AG20443 (cell line): Measurements from ENCODE around the gene MAN1A1.

Experiments
- DNase-seq: peaks from one replicate; pipeline ENCODE4 v3.0.0; 2012; ENCODE audit warnings: low spot score, mixed read lengths

Gene MAN1A1

GRCh38 chr6:119346450-119346849, 3.1 kb downstream of the MAN1A1 start:
- DNase-seq: no peak

- DNase-seq: no peak
These were observed 4.4 kb downstream of the MAN1A1 start for GRCh38 chr6:119345114-119345513.

DNA sequence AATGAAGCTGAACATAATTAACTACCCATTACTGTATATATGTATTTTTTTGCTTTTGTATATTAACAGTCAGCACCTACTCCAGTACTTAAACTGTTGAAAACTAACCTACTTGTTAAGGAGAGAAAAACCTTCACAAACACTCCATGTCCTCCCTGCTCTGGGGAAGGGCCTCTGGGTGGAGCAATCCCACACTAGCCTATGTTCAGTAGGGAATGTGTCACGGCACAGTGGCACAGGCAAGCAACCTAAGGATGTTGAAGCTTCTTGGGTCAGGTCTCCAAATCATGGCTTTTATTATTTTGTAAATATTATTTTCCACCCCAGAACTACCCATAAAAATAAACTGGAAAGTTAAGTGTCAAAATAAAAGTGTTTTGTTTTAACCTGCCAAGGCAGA, 5.3 kb downstream of the MAN1A1 start:
- DNase-seq: no peak

GRCh38 chr6:119343573-119344146, 5.9 kb downstream of the MAN1A1 start:
- no peak for DNase-seq

DNA sequence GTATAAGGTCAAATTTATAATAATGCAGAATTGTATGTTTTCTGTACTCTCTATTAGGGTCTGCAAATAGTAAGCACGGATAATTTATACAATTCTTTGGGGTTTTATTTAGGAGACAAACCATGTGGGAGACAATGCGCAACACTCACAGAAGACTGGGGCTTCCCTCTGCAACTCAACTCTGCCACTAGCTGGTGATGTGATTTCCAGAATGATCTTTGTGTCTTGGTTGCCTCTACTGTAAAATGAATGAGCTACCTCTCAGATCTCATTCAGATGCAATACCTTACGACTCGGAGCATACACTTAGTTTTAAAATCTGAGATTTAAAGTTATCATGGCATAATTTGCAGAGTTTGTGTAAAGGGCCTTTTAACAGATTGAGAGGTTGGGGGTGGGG, 6.4 kb downstream of the MAN1A1 start:
- no peak for DNase-seq

DNA sequence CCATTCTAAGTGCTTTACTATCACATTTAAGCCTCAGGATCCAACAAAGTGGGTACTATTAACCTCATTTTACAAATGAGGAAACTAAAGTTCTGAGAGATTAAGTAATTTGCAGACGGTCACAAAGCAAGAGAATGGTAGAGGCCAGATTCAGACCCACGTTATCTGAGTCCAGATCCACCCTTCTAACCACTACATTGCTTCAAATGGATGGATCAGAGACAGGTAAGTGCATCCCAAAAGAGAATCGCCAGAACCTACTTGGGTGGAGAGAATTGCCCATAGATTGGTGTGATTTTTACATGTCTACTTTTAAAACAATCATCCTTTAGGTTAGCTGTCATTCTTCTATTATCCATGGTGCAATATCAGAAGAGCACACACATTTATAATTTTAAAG, 7.1 kb downstream of the MAN1A1 start:
- no peak for DNase-seq

- no peak for DNase-seq
These were observed 8.6 kb downstream of the MAN1A1 start for GRCh38 chr6:119340796-119341487.

- no peak for DNase-seq
These were observed 9.6 kb downstream of the MAN1A1 start for GRCh38 chr6:119339941-119340456.

DNA sequence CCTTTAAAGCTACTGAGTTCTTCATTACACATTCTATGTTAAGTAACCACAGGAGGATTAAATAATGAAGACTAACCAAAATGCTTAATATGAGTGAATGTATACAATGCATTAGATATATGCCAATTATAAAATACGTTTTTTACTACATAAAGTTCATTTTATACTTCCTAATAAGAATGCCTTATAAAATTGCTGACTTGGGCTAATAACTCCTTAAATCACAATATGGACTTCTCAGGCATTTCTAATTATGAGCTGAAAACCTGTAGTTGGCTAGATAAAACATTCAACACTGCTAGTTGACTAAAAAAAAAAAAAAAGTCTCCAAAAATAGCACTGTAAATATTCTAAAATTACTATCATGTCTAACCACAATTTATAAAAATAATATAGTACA, 11.8 kb downstream of the MAN1A1 start:
- DNase-seq: no peak

DNA sequence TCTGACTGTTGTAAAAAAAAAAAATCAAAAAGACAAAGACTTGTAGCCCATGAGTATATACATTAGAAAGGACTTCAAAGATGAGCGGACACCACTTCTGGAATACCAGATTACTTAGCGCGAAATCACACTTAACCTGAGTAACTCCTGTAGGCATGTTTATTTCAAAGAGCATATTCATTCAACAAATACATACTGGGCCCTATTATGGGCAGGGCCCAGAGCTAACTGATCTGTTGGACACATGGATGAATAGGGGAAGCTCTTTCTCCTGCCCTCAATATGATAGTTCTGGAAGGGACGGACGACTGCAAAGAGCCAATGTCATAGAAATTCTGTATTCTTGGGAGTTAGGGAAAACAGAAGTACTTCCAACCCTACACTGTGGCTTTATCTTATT, 12.3 kb downstream of the MAN1A1 start:
- no peak for DNase-seq

GRCh38 chr6:119334535-119335264, 14.9 kb downstream of the MAN1A1 start:
- no peak for DNase-seq

DNA sequence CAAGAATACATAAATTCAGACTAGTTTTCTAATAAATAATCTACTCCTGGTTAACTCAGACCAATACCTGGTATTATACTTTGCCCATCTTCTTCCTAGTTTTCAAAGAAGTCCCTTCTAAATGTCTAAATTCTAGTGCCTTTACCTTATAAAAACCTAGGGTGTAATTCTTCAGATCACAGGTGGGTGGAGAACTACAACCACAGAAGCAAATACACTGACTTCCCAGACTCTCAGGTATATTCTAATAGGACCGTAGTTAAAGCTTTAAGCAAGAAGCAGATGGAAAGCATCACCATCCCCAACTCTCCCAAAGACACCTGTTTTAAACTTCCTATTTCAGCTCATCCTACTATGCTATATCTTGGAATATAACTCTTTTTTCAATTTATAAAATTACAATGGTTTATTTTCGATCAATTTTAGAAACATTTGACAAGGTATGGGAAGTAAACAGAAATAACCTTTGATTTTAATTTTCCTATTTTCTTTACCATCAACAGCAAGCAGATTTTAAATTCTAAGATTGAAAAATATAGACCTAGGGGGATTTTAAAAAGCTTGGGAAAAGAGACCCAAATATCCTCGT, 15.8 kb downstream of the MAN1A1 start:
- no peak for DNase-seq

DNA sequence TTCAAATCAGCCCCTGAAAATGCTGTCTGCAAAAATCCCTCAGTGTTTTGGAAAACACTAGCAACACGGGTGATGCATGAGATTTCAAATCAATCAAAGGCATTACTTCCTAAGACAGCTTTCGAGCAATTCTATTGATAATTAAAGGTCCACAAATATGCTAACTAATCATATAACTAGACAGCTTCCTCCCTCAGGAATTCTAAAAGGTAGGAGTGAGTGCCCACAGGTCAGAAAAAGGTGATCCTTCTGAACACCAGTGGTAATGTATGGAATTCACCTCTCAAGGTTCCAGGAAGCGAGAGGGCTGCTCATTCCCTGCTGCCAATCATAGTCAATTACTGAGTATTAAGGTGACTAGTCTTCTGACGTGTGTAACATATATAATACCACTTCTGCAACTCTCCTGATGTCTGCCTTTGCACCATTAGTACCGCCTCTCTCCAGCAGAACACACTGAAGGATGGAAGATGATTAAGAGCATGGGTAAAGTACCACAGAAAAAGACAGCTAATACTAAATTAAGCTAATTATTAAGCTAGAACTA, 16.4 kb downstream of the MAN1A1 start:
- DNase-seq: no peak

DNA sequence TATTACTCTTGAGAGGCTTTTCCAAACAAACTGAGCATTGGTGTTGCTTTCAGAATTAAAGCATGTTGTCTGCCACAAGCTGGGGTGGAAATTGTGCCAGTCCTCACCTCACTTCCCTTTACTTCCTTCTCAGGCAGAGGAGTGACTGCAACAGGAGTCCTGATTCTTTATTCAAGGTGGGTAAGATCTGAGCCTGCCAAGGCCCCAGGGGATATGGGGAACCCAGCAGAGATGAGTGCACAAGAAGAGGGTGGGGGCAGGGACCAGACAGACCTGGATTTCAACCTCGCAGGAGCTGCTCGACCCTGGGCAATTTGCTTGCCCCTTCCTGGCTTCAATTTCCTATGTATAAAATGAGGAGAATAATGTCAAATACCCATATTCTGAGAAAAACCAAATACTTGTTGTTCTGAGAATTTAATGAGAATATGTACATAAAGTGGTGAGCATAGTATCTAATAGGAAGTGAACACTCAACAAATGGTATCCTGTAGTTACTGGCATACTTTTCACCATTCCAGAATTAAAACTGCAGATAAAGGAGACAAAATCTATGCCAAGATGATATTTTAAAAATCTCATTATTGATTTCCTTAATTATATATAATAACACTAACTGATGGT, 17.8 kb downstream of the MAN1A1 start:
- DNase-seq: no peak

- DNase-seq: no peak
These were observed 18.9 kb downstream of the MAN1A1 start for GRCh38 chr6:119330520-119331113.

DNA sequence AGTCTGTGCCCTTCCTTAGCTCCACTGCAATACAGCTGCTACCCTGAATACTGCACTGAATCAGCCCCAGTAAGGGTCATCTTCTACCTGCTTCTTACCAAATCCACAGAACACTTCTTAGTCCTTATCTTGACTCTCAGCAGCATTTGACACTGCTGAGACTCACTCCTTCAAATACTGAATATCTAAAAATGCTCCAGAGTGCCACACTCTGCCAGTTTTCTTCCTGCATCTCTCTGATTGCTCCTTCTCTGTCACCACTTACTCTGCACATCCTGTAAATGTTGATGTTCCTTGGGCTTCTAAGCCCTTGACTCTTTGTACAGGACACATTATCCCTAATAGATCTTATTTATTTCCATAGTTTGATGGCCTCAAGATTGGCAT, 19.8 kb downstream of the MAN1A1 start:
- no peak for DNase-seq

GRCh38 chr6:119328892-119329793, 20.4 kb downstream of the MAN1A1 start:
- no peak for DNase-seq

GRCh38 chr6:119328254-119328653, 21.3 kb downstream of the MAN1A1 start:
- no peak for DNase-seq

DNA sequence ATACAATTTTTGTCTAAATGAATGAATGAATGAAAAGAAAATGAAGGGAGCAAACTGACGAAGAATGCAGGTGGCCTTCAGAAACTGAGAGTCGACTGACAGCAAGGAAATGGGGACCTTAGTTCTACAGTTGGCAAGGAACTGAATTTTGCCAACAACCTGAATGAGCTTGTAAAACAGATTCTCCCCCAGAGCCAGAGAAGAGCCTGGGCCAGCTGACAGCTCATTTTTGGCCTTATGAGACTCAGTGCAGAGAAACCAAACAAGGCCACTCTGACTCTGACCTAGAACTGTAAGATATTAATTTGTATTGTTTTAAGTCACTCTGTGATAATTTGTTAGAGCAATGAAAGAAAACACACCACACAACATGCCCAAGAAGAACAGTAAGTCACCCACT, 21.8 kb downstream of the MAN1A1 start:
- no peak for DNase-seq

GRCh38 chr6:119326291-119327005, 23.1 kb downstream of the MAN1A1 start:
- no peak for DNase-seq
